NCI-H2107 treated with DMSO at 0.1 percent for 48 hours (cell line): ENCODE data around the gene FBXW8.
"Not testable (repeated sequence)": the region's sequence is repeated elsewhere in the genome, so short reads cannot be mapped to it uniquely, and the experiment has no call there.

Experiments used
- DNase-seq: peaks from one replicate; lab custom pipeline; 2025; ENCODE audit not compliant: unreplicated experiment; lab: John Stamatoyannopoulos, UW

The FBXW8 gene

DNA sequence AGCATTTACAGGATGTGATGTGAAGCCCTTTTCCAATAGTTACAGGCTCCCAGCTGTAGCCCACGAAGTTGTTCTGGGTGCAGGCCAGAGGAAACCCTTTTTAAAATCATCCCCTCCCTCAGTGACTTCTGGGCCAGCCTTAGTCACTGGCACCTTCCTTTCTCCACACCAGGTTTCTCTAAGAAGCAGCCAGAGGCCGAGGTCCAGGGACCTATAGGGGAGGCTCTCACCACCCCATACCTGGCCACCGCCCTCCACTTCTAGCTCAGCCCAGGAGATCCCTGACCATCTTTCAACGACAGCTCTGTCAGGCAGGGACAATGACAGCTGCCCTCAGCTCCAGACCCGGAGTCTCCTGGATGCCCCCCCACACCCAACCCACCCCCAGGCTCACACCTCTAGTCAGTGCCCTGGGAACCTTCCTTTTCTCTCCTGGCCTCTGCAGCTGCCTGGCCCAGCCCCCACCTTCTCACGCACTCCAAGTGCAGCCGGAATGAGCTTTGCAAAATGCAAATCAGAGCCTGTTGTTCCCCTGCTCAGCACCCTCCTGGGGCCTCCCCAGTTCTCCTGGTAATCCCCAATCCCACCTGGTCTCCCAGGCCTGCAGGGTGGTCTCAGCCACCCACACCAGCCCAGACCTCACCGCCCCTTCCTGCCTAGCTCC lies 141.8 kb downstream of the FBXW8 start:
- peak; percentile 38 for DNase-seq

DNA sequence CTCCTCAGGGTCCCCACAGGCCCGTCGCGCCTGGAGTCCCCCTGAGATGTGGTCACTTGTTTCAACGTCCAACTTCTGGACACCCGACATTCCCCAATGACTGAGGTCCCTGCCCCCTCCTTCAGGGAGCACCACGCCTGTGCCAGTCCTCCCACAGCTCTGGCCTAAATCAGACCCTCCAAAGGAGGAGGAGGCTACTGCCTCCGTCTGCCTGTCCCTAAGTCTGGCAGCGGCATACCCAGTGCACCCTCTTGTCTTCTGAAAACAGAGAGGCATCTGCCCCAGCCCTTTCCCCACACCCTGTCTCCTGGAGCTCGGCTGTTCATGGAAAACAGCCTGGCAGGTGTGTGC lies 142.3 kb downstream of the FBXW8 start:
- no peak for DNase-seq

DNA sequence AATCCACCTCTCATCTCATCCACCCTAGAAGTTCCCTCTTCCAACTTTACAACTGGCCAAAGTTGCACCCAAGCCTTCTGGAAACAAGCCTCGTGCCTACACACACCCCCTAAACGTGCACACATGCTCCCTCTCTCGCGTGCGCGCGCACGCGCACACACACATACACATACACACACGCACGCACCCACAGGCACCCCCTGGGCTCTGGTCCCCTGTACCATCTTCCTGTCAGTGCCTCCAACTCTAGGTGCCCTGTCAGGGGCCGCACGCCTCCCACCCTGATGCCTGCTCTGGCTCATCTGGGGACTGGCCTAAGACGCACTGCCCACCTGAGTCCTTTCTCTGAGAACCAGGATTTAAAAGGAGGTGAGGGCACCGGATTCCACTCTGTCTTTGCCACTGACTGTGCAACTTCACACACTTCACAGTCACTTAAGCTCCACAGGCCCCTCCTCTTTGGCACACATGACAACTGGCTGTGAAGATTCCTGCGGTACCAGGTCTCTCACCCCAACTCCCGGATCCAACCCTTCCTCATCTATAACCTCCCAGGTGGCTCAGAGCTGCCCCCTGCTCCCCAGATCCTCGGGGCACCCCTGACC lies 142.9 kb downstream of the FBXW8 start:
- DNase-seq, result no peak

DNA sequence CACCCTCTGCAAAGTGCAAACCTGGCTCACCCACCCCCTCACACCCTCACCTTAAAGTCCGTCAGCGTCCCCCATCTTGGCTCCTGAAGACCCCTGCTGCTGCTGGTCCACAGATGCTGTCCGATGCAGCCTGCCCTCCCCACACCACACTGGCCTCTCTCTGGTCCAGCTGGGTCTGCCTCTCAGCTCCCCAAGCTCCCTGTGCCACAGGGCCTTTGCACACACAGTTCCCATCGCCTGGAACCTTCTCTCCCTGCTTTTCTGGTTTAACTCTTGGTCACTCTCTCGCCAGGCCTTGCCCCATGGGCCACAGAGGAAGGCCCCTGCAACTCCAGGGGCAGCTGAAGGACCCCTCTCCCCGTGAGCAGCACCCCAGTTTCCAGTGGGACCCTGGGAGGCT lies 143.5 kb downstream of the FBXW8 start:
- no peak for DNase-seq

DNA sequence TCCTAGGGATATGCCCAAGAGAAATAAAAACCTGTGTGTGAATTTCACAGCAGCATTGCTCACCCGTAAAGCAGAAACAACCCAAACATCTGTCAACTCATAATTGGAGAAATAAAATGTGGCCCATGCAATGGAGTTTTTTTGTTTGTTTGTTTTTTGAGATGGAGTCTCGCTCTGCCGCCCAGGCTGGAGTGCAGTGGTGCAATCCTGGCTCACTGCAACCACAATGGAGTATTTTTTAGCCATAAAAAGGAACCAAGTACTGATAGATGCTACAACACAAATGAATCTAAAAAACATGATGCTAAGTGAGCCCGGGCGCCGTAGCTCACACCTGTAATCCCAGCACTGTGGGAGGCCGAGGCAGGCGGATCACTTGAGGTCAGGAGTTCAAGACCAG lies 146.9 kb downstream of the FBXW8 start:
- not testable (repeated sequence) for DNase-seq

DNA sequence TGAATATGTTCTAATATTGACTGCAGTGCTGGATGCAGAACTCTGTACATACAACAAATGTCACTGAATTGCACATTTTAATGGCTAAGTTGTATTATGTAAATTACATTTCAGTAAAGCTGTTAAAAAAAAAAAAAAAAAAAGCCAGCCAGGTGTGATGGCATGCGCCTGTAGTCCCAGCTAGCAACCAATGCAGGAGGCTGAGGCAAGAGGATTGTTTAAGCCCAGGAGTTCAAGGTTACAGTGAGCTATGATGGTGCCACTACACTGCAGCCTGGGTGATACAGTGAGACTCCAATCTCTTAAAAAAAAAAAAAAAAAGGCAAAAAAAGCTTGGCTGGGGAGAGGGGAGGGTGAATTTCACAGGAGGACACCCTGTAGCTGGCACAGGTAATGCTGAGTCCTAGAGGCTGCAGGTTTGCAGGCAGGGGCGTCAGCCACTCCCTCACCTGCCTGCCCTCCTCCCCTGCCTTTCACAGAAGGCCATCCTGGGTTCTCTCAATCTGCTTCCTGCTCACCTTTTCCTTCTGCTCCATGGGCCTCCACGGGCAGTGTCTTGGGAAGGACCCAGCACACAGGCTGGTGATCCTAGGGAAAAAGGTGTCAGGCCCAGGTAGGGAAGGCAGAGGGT lies 147.8 kb downstream of the FBXW8 start:
- no peak for DNase-seq

DNA sequence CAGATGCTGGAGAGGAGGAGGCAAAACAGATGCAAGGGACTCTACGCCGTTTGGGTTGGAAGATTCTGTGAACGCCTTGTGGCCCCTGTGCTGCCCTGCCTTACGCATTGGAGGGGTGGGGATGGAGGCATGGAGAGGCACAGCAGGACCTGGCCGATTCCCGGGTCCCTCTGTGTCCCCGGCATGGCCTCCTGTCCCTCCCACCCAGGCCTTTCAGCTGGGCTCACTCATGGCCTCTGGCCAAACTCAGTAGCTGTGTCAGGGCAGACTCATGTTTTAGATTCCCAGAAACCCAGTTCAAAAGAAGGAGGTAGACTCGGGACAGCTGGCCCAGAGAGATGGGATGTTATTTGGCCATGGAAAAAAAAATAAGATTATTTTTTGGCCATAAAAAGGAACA lies 148.4 kb downstream of the FBXW8 start:
- DNase-seq, result no peak

DNA sequence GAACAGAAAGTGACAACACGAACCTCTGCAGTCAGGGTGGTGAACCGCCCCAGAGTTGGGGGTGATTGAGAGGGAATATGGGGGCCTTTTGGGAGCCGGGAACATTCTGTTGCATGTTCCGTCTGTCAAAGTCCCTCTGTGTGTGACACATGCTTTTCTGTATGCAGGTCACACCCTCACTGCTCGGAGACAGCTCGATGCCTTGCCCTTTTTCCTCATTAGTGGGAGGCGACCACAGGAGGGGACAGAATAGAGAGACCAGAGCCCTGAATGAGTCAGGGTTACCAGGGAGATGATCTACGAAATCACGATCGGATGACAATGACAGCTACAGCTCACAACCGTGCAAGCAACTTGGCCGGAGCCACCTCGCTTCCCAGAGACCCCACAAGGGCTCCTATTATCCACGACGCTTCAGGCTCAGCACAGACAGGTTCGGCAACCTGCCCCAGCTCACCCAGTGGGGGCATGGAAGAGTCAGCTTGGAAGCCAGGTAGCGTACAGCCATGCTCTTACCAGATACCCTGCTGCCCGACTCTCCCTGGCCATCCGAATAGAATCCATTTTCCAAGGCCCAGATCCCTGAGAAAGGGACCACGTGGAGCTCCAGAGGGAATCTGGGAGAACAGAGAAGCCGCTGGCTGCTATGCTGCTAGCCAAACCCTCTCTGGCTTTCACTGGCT lies 149.6 kb downstream of the FBXW8 start:
- DNase-seq, result no peak

DNA sequence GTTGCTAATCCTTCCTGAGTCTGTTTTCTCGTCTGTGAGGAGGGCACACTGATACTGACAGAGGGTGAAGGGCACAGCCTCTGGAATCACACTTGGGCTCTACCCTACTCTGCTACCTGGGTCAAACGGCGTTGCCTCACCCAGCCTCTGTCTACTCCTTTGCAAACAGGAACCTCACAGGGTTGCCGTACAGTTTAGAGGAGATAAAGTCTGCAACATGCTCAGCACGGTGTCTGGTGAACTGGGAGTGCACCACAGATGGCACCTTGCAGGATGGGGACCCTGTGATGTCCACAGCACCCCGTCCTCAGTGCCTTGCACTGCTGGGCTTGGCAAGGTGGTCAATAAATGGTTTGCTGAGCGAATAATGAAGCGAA lies 150.2 kb downstream of the FBXW8 start:
- no peak for DNase-seq

DNA sequence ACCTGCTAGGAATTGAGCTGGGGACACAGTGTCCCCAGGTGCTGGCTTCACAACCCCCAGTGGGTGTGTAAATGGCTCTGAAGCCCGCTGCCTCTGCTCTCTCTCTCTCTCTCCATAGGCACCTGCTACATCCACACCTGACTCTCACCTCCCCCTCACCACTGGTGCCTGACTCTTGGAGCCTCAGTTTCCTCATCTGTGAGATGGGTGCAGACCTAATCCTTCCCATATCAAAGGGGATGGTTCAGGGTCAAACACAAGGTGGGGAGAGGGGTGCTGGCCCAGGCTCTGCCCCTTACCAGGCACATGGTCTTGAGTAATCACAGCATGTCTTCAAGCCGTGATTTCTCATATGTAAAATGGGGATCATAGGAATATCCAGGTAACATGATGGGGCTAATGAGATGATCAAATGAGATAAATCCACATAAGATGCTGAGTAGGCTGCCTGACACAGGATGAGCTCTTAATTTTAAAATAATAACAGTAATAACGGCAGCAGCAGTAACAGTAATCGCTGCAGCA lies 150.9 kb downstream of the FBXW8 start:
- DNase-seq, result no peak

DNA sequence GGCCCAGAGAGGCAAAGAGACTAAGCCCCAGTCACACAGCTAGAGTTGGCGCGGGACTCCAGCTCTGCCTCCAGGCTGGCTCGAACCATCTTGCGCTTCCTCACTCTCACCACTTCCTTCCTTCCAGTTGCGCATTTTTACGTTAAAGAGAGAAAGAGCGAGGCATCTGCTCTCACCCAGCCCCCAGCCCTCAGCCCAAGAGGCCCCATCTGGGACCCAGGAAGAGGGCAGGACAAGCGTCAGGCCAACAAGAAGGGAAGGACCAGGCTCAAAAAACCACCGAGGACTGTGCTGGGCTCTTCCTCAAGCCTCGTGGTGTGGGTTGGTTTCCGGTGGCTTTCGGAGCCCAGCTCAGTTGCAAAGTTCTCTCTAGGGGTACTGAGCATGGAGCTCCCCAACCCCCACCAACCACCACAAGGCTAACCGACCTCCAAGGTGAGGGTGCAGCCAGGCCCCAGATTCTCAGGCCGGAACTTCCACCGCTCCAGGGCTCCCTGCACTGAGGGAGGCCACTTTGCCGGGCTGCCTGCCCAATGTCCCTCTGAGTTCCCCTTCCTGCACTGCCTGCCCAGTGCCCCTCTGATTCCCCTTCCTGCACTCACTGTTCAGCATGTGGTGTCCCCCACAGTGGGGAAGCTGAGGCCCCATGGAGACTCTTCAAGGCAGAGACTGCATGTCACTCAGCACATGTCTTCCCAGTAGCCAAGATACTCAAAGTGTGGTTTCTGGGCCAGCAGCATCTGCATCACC lies 152.6 kb downstream of the FBXW8 start:
- DNase-seq, result no peak

DNA sequence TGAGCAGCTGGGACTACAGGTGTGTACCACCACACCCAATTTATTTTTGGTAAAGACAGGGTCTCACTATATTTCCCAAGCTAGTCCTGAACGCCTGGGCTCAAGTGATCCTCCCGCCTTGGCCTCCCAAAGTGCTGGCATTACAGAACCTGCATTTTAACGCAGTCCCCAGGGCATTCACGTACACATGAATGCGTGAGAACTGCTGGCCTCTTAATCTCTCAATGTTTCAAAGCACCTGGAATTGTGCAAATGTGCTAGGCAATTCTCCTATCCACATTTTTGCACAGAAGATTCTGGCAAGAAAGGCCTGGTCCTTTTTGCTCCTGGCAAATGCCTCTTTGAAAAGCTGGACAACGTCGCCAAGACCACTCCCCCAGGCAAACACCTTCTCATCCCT lies 153.3 kb downstream of the FBXW8 start:
- DNase-seq, result no peak

DNA sequence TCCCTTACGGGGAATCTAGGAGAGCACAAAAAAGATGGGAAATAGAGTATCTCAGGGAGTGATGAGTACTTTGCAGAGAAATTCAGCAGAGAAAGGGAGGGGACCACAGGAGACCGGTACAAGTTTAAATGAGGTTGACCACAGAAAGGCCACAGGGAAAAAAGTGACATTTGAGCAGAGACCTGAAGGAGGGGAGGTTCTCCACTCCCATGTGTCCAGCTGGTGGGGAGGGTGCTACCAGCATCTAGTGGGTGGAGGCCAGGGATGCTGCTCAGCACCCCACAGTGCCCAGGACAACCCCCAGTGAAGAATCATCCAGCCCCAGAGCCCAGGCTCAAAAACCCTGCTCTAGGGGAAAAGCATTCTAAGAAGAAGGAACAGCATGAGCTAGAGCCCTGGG lies 153.8 kb downstream of the FBXW8 start:
- DNase-seq, result no peak

DNA sequence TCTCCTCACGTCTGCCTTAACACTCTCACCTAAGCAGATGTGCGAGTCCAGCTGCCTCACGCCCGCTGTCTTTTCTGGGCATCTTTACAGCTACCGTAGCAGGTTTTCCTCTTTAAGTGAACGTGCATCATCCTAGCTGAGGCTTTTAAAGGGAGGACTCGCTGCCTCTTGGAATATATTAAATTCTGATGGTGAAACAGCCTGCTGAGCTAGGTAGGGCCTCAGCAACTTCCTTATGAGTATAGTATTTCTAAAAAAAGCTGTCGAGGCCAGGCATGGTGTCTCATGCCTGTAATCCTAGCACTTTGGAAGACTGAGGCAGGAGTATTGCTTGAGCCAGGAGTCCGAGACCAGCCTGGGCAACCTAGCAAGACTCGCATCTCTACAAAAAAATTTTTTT lies 156.3 kb downstream of the FBXW8 start:
- DNase-seq, result no peak

DNA sequence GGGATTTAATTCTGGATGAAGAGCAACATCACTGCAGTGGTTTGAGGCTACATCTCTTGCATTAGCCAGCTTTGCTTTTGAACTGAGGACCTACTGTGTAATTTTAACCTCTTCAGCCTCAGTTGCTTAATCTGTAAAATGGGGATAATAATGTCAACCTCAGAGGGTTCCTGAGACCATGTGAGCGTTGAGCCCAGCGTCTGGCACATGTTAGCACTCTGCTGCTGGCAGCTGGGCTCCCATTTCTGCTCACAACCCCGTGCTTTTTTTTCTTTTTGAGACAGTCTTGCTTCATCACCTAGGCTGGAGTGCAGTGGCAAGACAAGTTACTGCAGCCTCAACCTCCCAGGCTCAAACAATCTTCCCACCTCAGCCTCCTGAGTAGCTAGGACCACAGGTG lies 156.9 kb downstream of the FBXW8 start:
- no peak for DNase-seq

DNA sequence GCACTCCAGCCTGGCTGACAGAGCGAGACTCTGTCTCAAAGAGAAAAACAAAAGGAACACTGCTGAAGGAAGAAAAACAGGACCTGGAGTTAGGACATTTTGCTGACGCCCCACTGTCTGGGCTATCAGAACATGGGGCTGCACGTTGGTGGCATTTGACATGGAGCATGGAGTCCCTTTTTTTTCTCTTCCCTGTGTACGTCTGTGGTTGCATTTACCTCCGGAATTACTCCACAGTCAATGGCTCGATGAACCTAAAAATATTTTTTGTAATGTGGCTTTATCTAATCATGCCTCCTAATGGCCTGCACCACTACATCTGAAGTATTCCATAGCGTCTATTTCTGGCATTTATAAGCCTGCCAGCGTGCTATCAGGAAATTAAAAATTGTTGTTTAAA lies 157.7 kb downstream of the FBXW8 start:
- DNase-seq, result no peak

DNA sequence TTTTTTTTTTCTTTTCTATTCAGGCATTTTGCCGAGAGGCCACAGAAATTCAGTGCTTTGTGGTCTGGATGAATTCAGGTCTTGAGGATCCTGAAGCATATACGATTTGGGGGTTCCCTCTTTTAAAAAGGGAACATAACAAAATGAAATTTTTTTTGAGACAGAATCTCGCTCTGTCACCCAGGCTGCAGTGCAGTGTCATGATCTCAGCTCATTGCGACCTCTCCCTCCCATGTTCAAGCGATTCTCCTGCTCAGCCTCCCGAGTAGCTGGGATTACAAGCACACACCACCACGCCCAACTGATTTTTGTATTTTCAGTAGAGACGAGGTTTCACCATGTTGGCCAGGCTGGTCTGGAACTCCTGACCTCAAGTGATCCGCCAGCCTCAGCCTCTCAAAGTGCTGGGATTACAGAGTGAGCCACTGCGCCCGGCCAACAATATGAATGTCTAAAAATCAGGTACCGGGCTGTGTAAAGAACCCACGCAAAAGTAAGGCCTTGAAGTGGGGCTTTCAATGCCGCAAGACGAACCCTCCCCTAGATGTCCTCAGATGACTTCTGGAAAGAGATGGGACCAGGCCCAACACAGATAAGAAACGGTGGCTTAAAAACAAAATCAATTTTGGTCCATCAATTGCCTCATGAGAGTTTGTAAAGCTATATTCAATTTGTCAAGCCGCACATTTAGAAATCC lies 158.5 kb downstream of the FBXW8 start:
- no peak for DNase-seq

DNA sequence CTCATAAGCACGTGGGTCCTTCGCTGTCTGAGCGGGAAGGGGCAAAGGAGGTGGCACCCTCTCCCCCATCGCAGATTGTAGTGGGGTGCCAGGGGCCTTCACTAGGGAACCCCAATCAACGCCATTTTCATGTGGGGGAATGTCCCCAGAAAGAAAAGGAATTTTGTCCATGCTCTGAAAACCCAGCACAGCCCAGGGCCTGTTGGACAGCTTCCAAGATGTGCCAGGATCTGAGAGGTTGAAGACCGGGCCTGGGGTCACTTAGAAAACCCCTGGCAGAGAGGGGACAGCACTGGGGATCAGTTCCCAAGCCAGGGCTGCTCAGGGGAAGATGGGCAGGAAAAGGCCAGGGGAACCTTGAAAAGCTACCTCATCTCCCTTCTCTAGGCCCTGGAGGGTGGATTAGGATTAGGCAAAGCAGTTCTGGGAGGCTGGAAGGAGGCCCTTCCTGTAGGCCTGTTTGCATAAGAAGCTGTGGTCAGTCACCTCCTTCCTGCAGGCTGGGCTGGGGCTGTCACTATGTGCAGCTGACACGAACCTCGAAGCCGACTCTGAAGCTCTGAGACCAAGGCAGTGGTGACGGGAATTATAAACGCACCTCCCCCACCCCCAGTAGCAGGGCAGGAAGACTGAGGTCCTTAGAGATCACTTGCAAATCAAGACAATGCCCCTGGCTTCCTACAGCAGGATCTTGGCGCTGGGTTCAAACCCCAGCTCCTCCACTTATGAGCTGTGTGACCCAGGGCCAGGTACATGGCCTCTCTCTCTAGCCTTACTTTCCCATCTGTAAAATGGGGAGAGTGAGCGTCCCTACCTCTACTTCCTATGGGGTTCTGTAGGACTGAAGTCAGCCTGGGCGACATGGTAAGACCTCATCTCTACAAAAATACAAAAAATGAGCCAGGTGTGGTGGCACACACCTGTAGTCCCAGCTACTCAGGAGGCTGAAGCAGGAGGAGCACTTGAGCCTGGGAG lies 159.5 kb downstream of the FBXW8 start:
- DNase-seq, result no peak

DNA sequence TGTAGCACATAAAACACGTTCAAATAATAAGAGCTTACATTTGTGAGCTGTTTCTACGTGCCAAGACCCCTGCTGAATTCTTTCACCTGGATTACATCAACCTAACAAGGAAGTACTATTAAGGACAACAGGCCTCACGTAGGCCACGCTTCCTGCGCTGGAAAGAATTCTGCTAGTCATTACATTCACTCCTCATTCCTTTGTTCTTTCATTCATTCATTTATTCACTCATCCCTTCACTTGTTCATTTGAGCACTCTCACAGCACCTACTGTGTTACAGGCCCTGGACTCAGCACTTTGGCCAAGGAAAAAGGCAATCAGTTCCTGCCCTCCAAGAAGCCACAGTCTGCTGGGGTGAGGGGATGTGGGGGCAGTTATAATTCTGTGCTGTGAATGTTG lies 160.3 kb downstream of the FBXW8 start:
- DNase-seq, result no peak

DNA sequence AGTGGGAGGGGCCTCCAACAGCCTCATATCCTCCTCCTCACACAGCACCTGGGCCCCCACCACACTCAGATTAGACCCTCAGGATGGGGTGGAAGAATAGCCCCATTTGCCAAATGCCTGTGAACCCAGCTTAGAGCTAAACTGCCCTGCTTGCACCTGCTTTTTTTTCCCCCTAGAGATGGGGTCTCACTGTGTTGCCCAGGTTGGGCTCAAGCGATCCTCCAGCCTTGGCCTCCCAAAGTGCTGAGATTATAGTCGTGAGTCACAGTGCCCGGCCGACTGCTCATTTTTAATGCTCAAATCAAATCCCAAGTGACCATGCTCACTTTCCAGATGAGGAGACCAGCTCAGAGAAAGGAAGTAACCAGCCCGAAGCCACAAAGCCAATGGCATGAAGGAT lies 161.4 kb downstream of the FBXW8 start:
- DNase-seq, result no peak
